T1000 (cell line): ENCODE data around the gene WFDC2.
"Not testable (repeated sequence)": the region's sequence is repeated elsewhere in the genome, so short reads cannot be mapped to it uniquely, and the experiment has no call there.

Source experiments
- DNase-seq: peaks from one replicate; lab custom pipeline; 2025; ENCODE audit warnings: mixed read lengths; lab: John Stamatoyannopoulos, UW

Gene WFDC2

GRCh38 chr20:45452238-45452637 is 17.3 kb upstream of the WFDC2 start:
- no peak for DNase-seq

GRCh38 chr20:45452772-45453691 is 16.5 kb upstream of the WFDC2 start:
- DNase-seq, result no peak

- no peak for DNase-seq
Observed at GRCh38 chr20:45456632-45457031, 12.9 kb upstream of the WFDC2 start.

- no peak for DNase-seq
Observed at GRCh38 chr20:45459606-45460005, 9.9 kb upstream of the WFDC2 start.

- no peak for DNase-seq
Observed at GRCh38 chr20:45461225-45461624, 8.3 kb upstream of the WFDC2 start.

- DNase-seq, result no peak
Observed at GRCh38 chr20:45462711-45463509, 6.6 kb upstream of the WFDC2 start.

- no peak for DNase-seq
Observed at GRCh38 chr20:45463709-45464108, 5.8 kb upstream of the WFDC2 start.

- DNase-seq, result no peak
Observed at GRCh38 chr20:45465491-45466266, 3.9 kb upstream of the WFDC2 start.

- no peak for DNase-seq
Observed at GRCh38 chr20:45467172-45467571, 2.4 kb upstream of the WFDC2 start.

GRCh38 chr20:45467861-45468260 is 1.7 kb upstream of the WFDC2 start:
- DNase-seq, result no peak

GRCh38 chr20:45470262-45470931 is 844 bp downstream of the WFDC2 start:
- no peak for DNase-seq

- DNase-seq, result no peak
Observed at GRCh38 chr20:45470937-45471336, 1.4 kb downstream of the WFDC2 start.

- DNase-seq, result not testable (repeated sequence)
Observed at GRCh38 chr20:45472286-45472685, 2.7 kb downstream of the WFDC2 start.

- not testable (repeated sequence) for DNase-seq
Observed at GRCh38 chr20:45477530-45478148, 8.1 kb downstream of the WFDC2 start.

- no peak for DNase-seq
Observed at GRCh38 chr20:45479822-45480221, 10.3 kb downstream of the WFDC2 start.

GRCh38 chr20:45484676-45485075 is 15.1 kb downstream of the WFDC2 start:
- DNase-seq, result no peak

- no peak for DNase-seq
Observed at GRCh38 chr20:45485388-45485787, 15.8 kb downstream of the WFDC2 start.

GRCh38 chr20:45487231-45487635 is 17.7 kb downstream of the WFDC2 start:
- DNase-seq, result no peak

- no peak for DNase-seq
Observed at GRCh38 chr20:45489083-45489531, 19.6 kb downstream of the WFDC2 start.

GRCh38 chr20:45495501-45495941 is 26.0 kb downstream of the WFDC2 start:
- no peak for DNase-seq

- DNase-seq, result no peak
Observed at GRCh38 chr20:45496166-45496565, 26.6 kb downstream of the WFDC2 start.
